Osteocyte (in vitro differentiated cells): ENCODE results near the gene ZNF616. TPM values are rescaled to one million over a fixed set of nuclear protein-coding genes. Genes with fewer than 3 reads are reported as not detected.

Experiments
- DNase-seq: peaks from one replicate; pipeline ENCODE4 v3.0.0; 2021; ENCODE audit warnings: mixed read lengths; ENCODE audit not compliant: unreplicated experiment; ENCODE audit errors: extremely low spot score
- H3K27ac Mint-ChIP-seq: one replicate; pipeline ENCODE4 v1.8.0; 2021; ENCODE audit warnings: mild to moderate bottlenecking, mixed read lengths; ENCODE audit not compliant: unreplicated experiment
- H3K27me3 Mint-ChIP-seq: one replicate; pipeline ENCODE4 v1.8.0; 2021; ENCODE audit warnings: mixed read lengths; ENCODE audit not compliant: unreplicated experiment
- H3K36me3 Mint-ChIP-seq: one replicate; pipeline ENCODE4 v1.8.0; 2021; ENCODE audit warnings: mixed read lengths; ENCODE audit not compliant: unreplicated experiment
- H3K4me1 Mint-ChIP-seq: one replicate; pipeline ENCODE4 v1.8.0; 2021; ENCODE audit warnings: mixed read lengths; ENCODE audit not compliant: unreplicated experiment
- H3K4me3 Mint-ChIP-seq: one replicate; pipeline ENCODE4 v1.8.0; 2021; ENCODE audit warnings: mild to moderate bottlenecking, moderate library complexity, mixed read lengths; ENCODE audit not compliant: unreplicated experiment
- H3K9me3 Mint-ChIP-seq: one replicate; pipeline ENCODE4 v1.8.0; 2021; ENCODE audit warnings: mixed read lengths; ENCODE audit not compliant: unreplicated experiment
- CTCF ChIP-seq: fragments of 200-600 bp; sonication (generic); IDR thresholded peaks from 2 replicates; pipeline ENCODE4 v1.5.0; 2021; ENCODE audit warnings: antibody characterized with exemption, mild to moderate bottlenecking, moderate library complexity
- total RNA-seq: library from RNA; stranded (reverse); gene quantifications from 2 replicates; pipeline ENCODE4 v1.2.1, GENCODE V29; 2021

ZNF616 gene
- total RNA-seq, 1 donor from 2014 or later = 16.5 TPM

DNA sequence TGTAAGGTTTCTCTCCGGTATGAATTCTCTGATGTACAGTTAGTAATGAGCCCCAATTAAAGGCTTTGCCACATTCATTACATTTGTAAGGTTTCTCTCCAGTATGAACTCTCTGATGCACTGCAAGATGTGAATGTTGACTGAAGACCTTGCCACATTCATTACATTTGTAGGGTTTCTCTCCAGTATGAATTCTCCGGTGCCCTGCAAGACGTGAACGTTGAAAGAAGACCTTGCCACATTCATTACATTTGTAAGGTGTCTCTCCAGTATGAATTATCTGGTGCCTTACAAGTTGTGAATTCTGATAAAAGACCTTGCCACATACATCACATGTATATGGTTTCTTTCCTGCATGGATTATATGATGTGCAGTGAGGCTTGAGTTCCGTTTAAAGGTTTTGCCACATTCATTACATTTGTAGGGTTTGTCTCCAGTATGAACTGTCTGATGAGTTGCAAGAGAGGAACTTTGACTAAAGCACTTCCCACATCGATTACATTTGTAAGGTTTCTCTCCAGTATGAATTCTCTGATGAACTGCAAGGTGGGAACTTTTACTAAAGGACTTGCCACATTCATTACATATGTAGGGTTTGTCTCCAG is 73.4 kb downstream of the ZNF616 start:
- Mint-ChIP-seq H3K4me1 (no peaks in the 10 kb centered on the region), H3K36me3 (peaks cover 79% of the 10 kb centered on the region), H3K27me3 (no peaks in the 10 kb centered on the region), H3K4me3 (no peak overlapping the region), H3K9me3 (peaks cover 51% of the 10 kb centered on the region), H3K27ac (no peak overlapping the region)
- no peak for TF ChIP-seq CTCF
- no peak for DNase-seq

DNA sequence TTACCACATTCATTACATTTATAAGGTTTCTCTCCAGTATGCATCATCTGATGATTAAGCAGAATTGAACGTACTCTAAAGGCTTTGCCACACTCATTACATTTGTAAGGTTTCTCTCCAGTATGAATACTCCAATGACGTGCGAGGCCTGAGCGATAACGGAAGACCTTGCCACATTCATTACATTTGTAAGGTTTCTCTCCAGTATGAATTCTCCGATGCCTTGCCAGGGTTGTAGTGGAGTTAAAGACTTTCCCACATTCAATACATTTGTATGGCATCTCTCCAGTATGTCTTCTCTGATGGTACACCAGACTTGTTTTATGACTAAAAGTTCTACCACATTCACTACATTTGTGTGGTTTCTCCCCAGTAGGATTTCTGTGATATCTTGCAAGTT is 74.3 kb downstream of the ZNF616 start:
- Mint-ChIP-seq H3K9me3 (peaks cover 45% of the 10 kb centered on the region), H3K4me3 (no peak overlapping the region), H3K27ac (no peak overlapping the region)

More for the DNA sequence above, 74.3 kb downstream of the ZNF616 start:
- Mint-ChIP-seq H3K36me3 (peaks cover 78% of the 10 kb centered on the region), H3K27me3 (no peaks in the 10 kb centered on the region), H3K4me1 (no peaks in the 10 kb centered on the region)
- no peak for TF ChIP-seq CTCF
- no peak for DNase-seq

Other genes starting within 250 kb of the ZNF616 start
- 12.6 and 13.6 TPM in 2 replicates for gene ZNF649, start 234.9 kb downstream of the ZNF616 start, total RNA-seq
- gene ZNF613, start 212.5 kb downstream of the ZNF616 start, total RNA-seq = 7.8 and 9.4 TPM in 2 replicates
- gene ZNF350, start 153.1 kb downstream of the ZNF616 start, total RNA-seq = 10.6 and 12.9 TPM in 2 replicates
- 11.7 and 13.1 TPM in 2 replicates for gene ZNF615, start 131.7 kb downstream of the ZNF616 start, total RNA-seq
- 7.9 and 8.4 TPM in 2 replicates for gene ZNF614, start 111.6 kb downstream of the ZNF616 start, total RNA-seq
- gene ZNF432, start 91.1 kb downstream of the ZNF616 start, total RNA-seq = 11.5 and 12.5 TPM in 2 replicates
- 24.9 and 26.2 TPM in 2 replicates for gene ZNF841, start 44.2 kb downstream of the ZNF616 start, total RNA-seq
- 19.0 and 19.1 TPM in 2 replicates for gene ZNF836, start 31.7 kb upstream of the ZNF616 start, total RNA-seq
- 257 and 269 TPM in 2 replicates for gene PPP2R1A, start 50.1 kb upstream of the ZNF616 start, total RNA-seq
- gene ZNF766, start 129.6 kb upstream of the ZNF616 start, total RNA-seq = 20.2 and 20.3 TPM in 2 replicates
- gene ZNF480, start 157.2 kb upstream of the ZNF616 start, total RNA-seq = 13.5 TPM in 2 replicates
- gene ZNF610, start 196.3 kb upstream of the ZNF616 start, total RNA-seq = 3.8 and 6.6 TPM in 2 replicates
- 3.0 and 4.6 TPM in 2 replicates for gene ZNF880, start 230.0 kb upstream of the ZNF616 start, total RNA-seq